ENCODE data around the gene DAAM2.

- no peak for TF ChIP-seq NR2F6 (CRISPR knock-in tag; IDR thresholded peaks at IDR 0.05)
- no peak for TF ChIP-seq POLR2A (conservative IDR thresholded peaks at IDR 0.05)
- TF ChIP-seq ZBTB40 (IDR thresholded peaks at IDR 0.05), result no peak
- no peak for TF ChIP-seq ZBTB40 (CRISPR knock-in tag; IDR thresholded peaks at IDR 0.05)
- TF ChIP-seq SIRT6 (IDR thresholded peaks at IDR 0.05; ENCODE audit: low read depth, low read length), result no peak
- no peak for TF ChIP-seq ZBTB49 (CRISPR knock-in tag; IDR thresholded peaks at IDR 0.05; ENCODE audit: borderline replicate concordance)
These were observed 99.2 kb downstream of the DAAM2 start for GRCh38 chr6:39891353-39891752.
